GM18526 (cell line): ENCODE data around the gene MRPS15.

Source experiments
- POLR2A ChIP-seq: IDR thresholded peaks from 3 replicates; pipeline ENCODE4 v1.6.1; 2011; ENCODE audit not compliant: insufficient read length; ENCODE audit errors: extremely low read depth

MRPS15 gene

DNA sequence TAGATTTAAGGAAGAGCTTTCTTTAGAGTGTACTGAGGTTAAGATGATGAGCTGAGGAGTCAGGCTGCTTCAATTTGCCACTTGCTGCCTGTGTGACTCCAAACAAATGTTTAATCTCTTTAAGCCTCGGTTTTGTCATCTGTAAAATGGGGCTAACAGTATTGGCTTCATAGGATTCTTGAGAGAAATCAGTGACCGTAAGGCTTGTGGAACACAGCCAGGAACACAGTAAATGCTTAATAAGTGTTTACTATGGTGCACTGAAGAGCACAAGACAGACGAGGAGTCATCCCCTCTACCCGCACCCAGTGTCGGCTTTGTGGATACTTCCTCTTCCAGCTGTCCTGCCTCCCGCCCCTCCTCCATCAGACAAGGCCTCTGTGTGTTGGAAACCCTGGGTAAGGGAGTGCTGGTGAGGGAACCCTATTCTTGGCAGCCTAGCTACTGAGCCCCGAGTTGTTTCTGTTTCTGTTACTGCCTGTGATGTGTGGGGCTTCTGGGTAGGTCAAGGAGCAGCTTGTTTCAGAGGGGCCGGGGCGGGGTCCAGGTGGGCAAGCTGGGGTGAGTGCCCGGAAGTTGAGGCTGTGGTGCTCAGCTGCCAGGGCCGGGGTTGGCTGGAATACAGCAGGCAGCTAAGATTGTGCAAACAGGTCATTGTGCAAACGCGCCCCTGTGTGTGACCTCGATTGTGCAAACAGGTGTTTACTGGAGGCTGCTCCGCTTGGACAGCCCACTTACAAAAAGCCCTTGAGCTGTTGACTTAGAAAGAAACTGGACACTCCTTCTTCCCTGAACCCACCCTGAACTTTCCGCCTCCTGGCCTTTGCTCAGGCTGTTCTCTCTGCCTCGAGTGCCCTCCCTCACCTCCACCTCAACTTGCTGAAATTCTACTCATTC lies 22.5 kb upstream of the MRPS15 start:
- no peak for TF ChIP-seq POLR2A

- no peak for TF ChIP-seq POLR2A
Measured at GRCh38 chr1:36486093-36486438, 21.9 kb upstream of the MRPS15 start.

- no peak for TF ChIP-seq POLR2A
Measured at GRCh38 chr1:36484099-36484498, 19.9 kb upstream of the MRPS15 start.

DNA sequence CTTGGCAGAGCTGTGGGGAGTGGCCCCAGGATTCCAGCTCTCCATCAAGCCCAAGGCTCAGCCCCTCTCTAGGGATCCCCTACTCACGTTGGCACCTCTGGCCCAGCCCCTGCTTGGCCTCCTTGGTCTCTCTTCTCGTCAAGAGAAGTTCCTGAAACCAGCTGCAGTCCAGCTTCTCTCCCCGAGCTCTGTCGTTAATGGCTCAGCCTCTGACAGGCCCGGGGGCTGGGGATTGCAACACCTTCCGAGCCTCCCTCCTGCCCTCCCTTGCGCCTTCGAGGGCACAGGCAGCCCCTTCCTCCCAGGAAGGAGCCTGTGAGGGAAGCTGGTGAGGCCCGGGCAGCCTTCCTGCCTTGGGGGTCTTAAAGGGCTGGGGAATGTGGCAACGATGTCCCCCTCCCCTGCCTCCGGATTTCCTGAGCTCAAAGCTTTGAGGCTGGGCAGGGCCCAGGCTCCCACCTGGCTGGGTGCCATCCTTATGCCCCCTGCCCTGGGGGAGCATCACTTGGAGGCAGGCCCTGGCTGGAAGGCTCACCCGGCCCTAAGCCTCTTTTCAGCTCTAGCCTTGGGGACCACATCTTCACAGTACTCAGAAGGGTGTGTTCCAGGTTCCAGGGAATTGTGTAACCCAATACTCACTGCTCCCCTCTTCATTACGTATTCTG lies 18.7 kb upstream of the MRPS15 start, which contains the start of gene CSF3R:
Gene CSF3R (minus strand): TSS at position 190 of the 665 bp plus-strand sequence. CDS start 3,417 bp downstream, outside the sequence.
- TF ChIP-seq POLR2A: no peak

DNA sequence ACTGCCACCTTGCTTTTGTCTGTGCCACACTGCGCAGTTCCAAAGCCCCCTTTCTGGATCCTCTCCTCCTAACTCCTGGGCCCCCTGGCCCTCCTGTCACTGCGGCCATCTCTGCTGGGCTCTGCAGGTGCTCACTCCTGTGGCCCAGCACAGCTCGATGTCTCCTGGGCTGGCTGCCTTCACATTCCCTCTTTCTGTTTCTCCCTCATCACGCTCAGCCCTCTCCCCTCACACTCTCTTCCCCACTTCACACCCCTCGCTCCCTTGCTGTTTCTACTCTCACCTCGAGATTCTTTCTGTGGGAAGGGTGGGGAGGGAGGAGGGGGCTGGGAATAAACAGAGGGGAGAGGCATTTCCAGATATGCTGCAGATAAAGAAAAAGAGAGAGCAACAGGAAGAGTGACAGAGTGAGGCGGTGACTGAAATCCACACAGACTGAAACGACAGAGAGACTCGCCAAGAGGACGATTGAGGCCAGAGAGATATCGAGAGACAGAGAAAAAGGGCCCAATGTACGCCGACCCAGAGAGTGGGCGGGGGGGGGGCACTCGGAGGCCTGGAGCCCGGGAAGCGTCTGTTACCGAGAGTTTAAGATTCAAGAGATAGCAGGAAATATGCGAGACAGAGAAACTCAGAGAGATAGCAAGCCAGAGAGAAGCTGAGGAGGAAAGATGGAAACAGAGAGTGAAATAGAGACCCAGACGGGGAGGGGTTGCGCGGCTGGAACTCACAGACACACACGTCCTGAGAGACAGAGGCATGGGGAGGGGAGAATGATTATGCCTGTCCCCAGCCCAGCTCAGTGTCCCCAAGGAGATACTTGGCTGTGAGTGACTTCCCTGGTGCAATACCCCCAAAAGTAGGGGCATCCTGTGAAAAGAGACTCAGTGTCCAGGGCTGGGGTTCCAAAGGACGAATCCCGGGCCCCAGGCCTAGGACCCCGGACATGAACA lies 17.9 kb upstream of the MRPS15 start:
- no peak for TF ChIP-seq POLR2A

GRCh38 chr1:36481091-36481490 lies 16.9 kb upstream of the MRPS15 start:
- no peak for TF ChIP-seq POLR2A

DNA sequence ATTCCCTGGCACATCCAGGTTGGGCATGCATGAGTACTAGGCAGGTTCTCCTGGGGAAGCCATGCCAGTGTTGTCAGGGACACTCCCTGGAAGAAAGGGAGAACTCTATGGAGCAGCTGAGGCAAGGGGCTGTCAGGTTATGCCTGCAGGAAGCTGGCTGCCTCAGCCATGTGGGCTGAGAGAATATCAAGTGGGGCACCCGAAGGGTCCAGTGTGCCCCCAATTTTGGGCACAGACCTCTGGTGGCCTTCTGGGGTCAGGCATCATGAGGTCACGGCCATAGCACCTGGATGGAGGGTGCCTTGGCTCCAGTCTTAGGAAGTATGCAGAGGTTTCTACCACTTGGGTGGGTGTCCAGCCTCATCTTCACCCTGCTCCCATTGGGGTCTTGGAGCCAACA lies 16.0 kb upstream of the MRPS15 start:
- TF ChIP-seq POLR2A: no peak

DNA sequence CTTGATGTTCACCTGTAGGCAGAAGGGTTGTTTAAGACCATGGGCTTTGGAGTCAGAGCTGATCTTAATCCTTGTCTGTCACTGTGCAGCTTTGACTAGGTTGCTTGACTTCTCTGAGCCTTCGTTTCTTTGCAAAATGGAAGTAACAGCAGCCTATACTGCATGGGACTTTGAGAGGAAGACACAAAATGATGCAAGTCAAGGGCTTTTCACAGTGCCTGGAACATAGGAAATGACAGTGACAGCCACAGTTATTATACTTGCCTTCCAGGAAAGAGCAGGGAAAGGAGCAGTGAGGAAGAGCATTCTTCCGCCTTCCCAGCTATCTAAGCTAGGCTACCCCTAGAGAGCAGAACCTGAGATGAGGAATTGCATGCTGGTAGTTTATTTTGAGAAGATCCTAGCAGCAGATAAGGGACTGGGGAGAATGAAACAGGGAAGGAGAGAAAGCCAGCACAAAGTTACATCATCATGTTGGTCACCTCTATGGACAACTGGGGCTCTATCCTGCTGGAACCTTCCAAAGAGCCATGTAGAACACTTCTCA lies 15.4 kb upstream of the MRPS15 start:
- TF ChIP-seq POLR2A: no peak

GRCh38 chr1:36476945-36477344 lies 12.8 kb upstream of the MRPS15 start:
- no peak for TF ChIP-seq POLR2A

GRCh38 chr1:36475910-36476604 lies 11.9 kb upstream of the MRPS15 start:
- no peak for TF ChIP-seq POLR2A

DNA sequence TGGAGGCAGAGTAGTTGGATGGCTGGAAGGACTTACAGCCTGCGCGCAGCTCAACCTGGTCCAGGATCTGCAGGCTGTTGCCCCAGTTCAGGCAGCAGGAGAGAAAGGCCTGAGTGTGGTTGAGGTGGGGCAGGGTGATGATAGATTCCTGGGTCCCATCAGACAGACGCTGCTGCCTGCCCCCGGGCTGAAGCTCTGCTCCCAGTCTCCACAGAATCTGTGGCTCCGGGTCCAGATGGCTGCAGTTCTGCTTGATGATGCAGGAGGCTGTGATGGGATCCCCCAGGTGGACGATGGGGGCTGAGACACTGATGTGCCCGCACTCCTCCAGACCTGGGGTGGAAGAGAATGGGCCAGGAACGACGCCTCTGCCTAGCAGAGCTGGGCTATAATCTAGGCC lies 11.2 kb upstream of the MRPS15 start:
- no peak for TF ChIP-seq POLR2A

- no peak for TF ChIP-seq POLR2A
Measured at GRCh38 chr1:36472656-36473055, 8.5 kb upstream of the MRPS15 start.

DNA sequence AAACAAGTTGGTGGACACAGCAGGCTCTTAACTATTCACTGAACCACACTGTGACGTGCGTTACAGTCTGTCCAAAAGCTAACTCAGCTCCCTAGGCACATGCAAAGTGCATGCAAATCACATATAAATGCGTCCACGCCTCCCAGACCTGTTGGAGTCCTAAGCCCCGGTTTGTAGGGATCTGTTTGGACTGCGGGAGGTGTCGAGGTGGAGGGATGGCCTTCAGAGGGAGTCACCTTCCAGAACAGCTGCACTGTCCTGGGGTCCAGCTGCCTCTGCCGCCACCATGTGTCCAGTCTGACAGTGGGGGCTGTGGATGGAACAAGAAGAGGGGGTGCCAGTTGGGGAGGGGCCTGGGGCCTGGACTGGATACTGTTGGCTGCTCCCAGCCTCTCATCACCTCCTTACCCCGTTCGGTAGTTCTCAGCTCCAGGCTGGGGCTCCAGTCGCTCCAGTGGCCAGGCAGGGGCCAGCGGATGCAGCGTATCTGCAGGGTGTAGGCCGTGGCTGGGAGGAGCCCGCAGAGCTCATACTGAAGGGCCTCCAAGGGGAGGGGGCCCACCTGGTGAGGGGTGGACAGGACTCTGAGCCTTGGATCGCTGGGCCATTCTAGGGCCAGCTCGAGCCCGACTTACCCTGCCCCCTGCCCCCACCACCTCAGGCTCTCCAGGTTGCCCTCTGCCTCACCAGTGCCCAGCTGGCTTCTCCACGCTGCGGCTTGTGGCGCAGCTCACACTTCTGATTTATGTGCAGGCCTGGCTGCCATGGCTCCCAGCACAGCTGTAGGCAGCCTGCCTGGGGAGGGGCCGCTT lies 7.9 kb upstream of the MRPS15 start:
- TF ChIP-seq POLR2A: no peak

DNA sequence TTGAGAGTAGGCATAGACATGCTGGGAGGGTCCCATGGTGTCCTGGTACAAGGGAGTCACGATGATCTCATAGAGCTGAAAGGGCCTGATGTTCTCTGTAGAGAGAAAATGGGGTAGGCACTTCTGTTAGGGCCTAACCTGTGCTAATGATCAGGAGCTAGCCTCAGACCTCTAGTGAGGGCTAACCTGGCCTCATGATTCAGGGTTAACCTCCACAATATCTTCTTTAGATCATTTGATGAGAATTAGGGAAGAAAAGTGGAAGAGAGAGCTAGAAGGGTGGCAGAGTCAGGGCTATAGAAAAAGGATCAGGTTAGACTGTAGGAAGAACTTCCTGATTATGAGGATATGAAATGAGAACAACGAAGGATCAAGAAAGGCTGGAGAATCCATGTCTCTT lies 5.0 kb upstream of the MRPS15 start:
- no peak for TF ChIP-seq POLR2A
